GM12874 (cell line): ENCODE results near the gene MGA.

Experiments used
- TF ChIP-seq, protein P1 (sequence below): IDR thresholded peaks from 2 replicates; pipeline ENCODE4 v1.5.1; 2011; ENCODE audit warnings: low read depth, mild to moderate bottlenecking, control low read depth, low read length, moderate library complexity; ENCODE audit not compliant: insufficient read depth

MGA gene

DNA sequence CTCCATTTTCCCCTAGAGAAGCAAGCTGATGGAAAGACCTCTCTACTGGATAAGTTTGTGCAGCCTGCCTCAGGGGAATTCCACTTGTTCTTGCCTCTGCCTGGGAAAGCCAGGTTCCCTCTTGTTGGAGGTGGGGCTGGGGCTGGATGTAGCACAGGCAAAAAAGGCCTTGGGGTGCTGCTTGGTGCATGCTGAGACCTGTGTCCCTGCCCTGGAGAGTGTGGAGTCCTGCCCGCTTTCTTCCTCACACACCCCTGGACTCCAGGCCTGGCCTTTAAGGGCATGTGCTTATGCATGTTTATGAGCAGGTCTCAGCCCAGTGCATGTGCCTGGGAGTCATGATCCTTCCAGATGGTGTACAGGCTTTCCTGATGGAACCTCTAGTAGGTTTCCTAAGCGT is 144.2 kb downstream of the MGA start:
- TF ChIP-seq, protein P1, sequence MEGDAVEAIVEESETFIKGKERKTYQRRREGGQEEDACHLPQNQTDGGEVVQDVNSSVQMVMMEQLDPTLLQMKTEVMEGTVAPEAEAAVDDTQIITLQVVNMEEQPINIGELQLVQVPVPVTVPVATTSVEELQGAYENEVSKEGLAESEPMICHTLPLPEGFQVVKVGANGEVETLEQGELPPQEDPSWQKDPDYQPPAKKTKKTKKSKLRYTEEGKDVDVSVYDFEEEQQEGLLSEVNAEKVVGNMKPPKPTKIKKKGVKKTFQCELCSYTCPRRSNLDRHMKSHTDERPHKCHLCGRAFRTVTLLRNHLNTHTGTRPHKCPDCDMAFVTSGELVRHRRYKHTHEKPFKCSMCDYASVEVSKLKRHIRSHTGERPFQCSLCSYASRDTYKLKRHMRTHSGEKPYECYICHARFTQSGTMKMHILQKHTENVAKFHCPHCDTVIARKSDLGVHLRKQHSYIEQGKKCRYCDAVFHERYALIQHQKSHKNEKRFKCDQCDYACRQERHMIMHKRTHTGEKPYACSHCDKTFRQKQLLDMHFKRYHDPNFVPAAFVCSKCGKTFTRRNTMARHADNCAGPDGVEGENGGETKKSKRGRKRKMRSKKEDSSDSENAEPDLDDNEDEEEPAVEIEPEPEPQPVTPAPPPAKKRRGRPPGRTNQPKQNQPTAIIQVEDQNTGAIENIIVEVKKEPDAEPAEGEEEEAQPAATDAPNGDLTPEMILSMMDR: no peak

- TF ChIP-seq, protein P1: no peak
These were observed 144.9 kb downstream of the MGA start for GRCh38 chr15:41804916-41805666.

- TF ChIP-seq, protein P1: no peak
These were observed 145.5 kb downstream of the MGA start for GRCh38 chr15:41805711-41806110.

DNA sequence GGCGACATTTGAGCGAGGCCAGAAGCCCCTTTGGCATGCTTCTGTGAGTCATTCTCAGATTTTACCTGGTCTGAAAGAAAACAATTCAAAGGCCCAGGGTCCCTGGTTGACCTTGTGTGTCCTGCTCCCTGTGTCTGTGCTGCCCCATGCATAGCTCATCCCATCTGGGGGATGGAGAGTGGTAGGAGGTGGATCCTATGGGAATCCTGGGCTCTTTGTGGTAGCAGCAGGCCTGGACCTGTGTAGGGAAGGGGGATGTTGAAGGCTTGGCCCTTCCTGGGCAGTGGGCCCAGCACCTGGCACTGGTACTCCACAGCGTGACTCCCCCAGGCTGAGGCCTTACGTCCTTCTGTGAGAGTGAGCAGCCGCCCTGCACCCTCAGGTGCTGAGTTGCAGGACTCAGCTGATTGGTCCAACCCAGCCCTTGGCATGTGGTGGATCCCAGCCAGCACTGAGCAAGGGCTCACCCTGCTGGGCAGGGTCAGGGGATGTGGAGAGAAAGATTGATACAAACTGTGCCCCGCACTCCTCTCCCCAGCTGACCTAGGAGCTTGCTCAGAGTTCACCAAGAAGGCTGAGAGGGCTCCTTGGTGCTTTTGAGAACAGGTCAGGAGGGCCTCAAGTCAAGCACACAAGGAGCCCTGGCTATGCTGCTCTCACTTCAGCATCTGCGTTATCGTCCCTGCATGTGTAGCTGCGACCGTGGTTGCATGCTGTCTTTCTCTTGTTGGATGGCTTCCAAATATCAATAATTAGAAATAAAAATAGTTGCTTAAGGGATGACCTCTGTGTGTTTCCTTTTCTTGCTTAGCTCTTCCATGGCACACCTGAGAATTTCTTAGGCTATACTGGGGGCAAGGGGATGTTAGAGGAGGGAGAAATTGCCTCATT is 146.3 kb downstream of the MGA start:
- TF ChIP-seq, protein P1: no peak

DNA sequence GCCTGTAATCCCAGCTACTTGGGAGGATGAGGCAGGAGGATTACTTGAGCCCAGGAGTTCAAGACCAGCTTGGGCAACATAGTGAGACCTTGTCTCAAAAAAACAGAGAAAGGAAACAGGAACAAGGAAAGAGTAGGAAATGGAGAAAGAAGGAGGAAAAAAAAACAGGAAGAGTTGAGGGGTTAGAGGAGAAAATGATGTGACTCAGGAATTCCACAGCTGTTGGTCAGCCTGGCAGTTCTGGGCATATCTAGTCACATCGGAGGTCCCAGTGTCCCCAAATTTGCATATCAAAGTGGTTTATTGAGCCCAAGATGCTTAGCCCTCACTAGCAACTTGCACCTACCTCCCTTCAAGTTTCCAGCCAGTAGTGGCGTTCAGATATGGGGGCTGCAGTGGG is 148.9 kb downstream of the MGA start:
- TF ChIP-seq, protein P1: no peak

- TF ChIP-seq, protein P1: no peak
These were observed 149.5 kb downstream of the MGA start for GRCh38 chr15:41809526-41810220.

DNA sequence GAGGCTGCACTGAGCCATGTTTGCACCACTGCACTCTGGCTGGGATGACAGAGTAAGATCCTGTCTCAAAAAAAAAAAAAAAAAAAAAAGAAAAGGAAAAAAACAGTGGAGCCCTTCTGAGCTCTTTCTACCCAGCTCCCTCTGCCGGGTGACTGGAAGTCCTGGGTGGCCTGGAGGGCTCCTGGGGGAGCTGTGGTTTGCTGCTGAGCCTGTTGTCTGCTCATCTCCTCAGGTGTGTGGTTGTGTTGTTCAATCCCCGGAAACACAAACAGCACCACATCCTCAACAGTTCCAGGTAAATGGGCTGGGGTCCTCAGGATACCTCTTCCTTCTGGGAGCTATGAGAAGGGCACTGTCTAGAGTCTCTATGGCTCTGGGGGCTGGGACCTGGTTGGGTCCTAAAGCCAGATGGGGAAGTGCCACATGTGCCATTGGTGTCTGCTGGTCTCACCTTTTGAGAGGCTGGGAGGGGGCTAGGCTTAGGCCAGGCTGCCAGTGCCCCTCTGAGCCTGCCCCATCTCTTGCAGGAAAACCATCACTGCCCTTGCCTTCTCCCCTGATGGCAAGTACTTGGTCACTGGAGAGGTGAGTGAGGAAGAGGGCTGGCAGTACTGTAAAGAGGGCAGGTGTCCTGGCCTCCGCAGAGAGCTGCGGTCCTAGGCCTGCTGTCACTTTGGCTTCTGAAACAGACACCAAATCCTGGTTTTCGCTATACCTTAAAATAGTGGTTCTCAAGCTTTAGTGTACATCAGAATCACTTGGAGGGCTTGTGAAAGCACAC is 150.6 kb downstream of the MGA start:
- TF ChIP-seq, protein P1: no peak
